GM12872 (cell line): ENCODE data around the gene ZBTB21.

Experiments
- TF ChIP-seq, protein P1 (sequence below): IDR thresholded peaks from 3 replicates; pipeline ENCODE4 v1.5.1; 2011; ENCODE audit warnings: low read depth, mild to moderate bottlenecking, low read length, moderate library complexity; ENCODE audit not compliant: insufficient read depth

ZBTB21 gene

DNA sequence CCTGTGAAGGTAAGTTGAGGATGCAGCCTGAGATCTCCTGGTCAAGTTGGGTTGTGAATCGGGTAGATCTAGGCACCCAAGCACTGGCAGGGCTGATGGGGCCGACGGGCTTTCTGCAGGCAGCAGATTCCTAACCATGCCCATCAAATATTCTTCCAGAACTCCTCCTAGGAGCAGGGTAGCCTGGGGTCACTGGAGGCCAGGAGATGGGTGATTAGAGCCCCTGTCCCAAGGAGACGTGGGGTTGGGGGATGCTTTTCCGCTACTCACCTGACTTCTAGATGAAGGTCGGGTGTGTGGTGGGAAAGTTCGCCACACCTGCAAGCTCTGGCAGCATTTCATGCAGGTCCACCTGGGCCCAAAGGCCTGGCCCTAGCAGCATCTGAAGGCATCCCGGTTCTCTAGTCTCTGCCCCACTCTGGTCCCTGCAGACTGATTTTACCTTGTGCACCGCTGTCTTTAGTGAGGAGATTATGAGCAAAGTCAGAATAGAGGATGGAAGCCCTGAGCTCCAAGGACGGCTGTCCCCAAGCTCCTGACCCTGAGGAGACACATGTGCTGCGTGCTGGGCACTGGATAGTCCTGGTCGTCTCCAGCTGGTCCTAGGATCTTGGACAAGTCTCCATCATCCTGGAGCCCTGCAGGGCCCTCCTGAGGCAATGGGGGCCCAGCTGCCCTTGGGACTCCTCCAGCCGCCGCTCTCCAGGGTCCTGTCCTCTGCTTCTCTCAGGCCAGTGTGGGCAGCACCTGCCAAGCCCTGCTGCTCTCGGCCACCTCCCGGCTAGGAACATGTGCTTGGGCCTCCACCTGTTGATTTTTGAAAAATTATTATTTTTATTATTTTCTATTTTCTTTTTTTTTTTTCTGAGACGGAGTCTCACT, 34.5 kb downstream of the ZBTB21 start:
- TF ChIP-seq, protein P1, sequence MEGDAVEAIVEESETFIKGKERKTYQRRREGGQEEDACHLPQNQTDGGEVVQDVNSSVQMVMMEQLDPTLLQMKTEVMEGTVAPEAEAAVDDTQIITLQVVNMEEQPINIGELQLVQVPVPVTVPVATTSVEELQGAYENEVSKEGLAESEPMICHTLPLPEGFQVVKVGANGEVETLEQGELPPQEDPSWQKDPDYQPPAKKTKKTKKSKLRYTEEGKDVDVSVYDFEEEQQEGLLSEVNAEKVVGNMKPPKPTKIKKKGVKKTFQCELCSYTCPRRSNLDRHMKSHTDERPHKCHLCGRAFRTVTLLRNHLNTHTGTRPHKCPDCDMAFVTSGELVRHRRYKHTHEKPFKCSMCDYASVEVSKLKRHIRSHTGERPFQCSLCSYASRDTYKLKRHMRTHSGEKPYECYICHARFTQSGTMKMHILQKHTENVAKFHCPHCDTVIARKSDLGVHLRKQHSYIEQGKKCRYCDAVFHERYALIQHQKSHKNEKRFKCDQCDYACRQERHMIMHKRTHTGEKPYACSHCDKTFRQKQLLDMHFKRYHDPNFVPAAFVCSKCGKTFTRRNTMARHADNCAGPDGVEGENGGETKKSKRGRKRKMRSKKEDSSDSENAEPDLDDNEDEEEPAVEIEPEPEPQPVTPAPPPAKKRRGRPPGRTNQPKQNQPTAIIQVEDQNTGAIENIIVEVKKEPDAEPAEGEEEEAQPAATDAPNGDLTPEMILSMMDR, result no peak

DNA sequence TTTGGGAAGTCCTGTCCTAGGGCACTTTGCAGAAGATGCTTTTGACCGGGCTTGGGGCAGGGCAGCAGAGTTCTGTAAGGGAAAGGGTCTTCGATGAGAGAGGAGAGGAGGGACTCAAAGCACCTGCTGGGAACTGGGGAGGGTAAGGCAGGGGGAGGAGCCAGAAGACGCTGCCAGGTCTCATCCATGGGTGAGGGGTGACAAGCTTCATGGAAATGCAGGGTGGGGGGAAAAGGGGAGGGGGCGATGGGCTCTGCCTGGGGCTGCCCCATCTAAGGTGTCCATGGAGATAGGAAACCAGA, 35.5 kb downstream of the ZBTB21 start:
- TF ChIP-seq, protein P1, result no peak

DNA sequence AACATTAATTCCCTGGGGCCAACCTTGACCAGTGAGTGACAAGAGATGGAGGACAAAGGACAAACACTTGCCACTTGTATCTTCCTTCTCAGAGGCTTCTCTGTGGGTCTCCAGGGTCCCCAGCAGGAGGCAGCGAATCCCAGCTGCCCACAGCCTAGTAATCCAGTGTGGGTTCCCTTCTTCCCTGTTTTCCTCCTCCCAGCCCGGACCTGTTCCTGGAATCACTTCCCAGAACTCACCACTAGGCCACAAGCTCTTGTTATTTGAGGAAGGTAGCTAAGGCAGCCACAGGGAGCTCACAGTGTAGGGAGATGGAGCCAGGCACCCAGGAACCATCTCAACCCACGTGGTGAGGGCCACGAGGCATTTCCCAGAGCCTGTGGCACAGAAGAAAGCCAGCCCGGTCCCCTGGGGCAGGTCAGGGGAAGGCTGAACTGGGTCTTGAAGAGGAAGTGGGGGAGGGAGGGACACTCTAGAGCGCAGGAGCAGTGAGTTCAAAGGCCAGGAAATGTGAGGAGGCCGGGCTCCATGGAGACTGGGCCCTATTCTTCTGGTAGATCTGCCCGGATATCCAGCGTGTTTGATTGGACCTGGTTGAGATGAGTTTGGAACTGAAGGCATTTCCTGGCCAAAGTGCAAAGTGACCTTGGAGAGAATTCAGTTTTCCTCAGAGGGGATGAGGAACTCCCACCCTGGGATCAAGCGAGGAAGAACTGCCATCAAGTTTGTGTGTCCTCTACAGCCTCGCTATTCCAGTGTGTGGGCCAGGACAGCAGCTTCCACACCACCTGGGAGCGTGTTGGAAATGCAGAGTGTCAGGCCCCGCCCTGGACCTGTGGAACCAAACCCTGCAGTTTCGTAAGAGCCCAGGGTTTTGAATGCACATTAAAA, 36.1 kb downstream of the ZBTB21 start:
- TF ChIP-seq, protein P1, result peak; percentile 31; the same call in 1 of the 3 replicates

DNA sequence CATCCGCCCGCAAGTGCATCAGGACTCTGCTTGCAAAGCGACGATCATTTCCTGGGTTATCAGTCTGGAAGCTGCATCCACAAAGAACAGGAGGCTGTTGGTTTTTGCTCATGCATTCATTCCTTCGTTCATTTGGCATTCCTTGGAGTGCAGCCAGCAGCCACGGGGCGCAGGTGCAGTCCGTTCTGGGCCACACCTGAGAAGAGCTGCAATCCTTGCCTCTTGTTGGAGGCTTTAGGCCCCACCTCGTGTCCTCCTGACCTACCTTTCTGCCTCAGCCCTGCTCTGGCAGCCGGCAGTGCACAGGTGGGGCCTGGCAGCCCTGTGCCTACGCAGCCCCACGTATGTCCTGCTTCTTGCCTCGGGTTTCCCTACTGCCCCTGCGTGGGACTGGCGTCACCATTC, 36.7 kb downstream of the ZBTB21 start:
- TF ChIP-seq, protein P1, result no peak

DNA sequence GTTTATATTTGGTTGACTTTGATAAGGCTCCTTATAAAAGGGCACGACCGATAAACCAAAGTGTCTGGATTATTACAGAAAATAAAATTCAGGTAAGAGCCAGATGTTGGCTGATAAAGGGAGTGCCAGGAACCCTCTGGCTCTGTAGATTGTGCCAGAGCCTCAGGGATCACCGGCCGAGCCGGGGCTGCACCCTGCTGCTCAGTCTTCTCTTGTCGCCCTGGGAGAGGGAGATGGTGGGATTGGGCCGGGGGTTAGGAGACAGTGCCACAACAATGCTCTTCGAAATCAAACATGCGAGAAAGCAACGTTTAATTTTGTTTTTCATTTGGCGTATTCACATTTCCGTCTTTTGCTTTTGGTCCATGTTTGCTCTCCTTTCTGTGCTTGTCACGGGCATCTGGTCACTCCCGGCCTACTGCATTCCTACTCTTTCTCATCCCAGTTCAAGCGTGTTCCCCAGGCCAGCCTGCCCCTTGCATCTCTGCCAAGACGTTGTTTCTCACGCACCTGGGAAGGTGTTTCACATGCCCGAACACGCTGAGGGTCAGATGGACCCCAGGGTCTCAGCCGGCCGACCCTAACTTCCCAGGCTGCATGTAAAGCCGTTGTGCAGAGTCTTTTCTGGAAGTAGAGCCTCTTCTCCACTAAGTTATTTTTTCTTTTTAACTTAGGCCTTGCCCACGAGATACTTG, 37.5 kb downstream of the ZBTB21 start:
- TF ChIP-seq, protein P1, result no peak

DNA sequence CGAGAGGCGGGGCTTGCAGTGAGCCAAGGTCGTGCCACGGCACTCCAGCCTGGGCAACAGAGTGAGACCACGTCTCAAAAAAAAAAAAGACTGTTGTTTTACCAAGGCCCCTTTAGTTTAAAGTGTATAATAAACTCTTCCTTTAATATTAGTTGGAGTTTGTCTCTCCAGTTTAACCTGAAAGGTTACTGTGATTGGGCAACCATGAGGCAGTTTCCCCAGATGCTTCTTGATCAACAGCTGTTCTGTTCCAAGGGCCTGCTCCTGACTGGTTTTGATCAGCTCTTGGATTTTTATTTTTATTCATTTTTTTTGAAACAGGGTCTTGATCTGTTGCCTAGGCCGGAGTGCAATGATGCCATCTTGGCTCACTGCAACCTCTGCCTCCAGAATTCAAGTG, 38.3 kb downstream of the ZBTB21 start:
- TF ChIP-seq, protein P1, result no peak
